Neural crest cell (in vitro differentiated cells): ENCODE measurements around the gene RWDD4. TPM values are rescaled to one million over a fixed set of nuclear protein-coding genes. Genes with fewer than 3 reads are reported as not detected.

Experiments used
- DNase-seq: peaks from one replicate; pipeline ENCODE4 v3.0.0; 2021; ENCODE audit warnings: low read depth, mixed read lengths, low spot score
- H3K27ac Mint-ChIP-seq: one replicate; pipeline ENCODE4 v1.8.0; 2021; ENCODE audit warnings: mild to moderate bottlenecking, mixed read lengths; ENCODE audit not compliant: unreplicated experiment
- H3K27me3 Mint-ChIP-seq: 2 replicates; pipeline ENCODE4 v1.8.0; 2021; ENCODE audit warnings: low read depth, mild to moderate bottlenecking, mixed read lengths
- H3K36me3 Mint-ChIP-seq: 2 replicates; pipeline ENCODE4 v1.8.0; 2021; ENCODE audit warnings: low read depth, mild to moderate bottlenecking, mixed read lengths
- H3K4me1 Mint-ChIP-seq: 2 replicates; pipeline ENCODE4 v1.8.0; 2021; ENCODE audit warnings: mixed read lengths
- H3K4me3 Mint-ChIP-seq: one replicate; pipeline ENCODE4 v1.8.0; 2021; ENCODE audit warnings: mild to moderate bottlenecking, mixed read lengths
- H3K9me3 Mint-ChIP-seq: 2 replicates; pipeline ENCODE4 v1.8.0; 2021; ENCODE audit warnings: mixed read lengths
- CTCF ChIP-seq: fragments of 200-600 bp; sonication (generic); conservative IDR thresholded peaks from 2 replicates; pipeline ENCODE4 v1.5.0; 2021; ENCODE audit warnings: antibody characterized with exemption, mild to moderate bottlenecking
- long read RNA-seq: library from polyadenylated mRNA; unstranded; transcript quantifications from one replicate; pipeline ENCODE4 v2.0.0, GENCODE V29; 2020
- total RNA-seq: library from RNA; stranded (reverse); gene quantifications from 2 replicates; pipeline ENCODE4 v1.2.1, GENCODE V29; 2021

The RWDD4 gene
- 17.4 and 23.4 TPM in 2 replicates for total RNA-seq
- long read RNA-seq, transcript RWDD4-202 (7 exons, 2,590 nt): major isoform, 40 of 59 reads
- long read RNA-seq, partial matches to known transcripts: 1 of 59 reads
- long read RNA-seq, other reads (novel, unspliced or antisense): 18 of 59 reads

GRCh38 chr4:183659029-183659871 is at the start of gene RWDD4, which contains the start of gene TRAPPC11:
Gene RWDD4, minus strand, starts transcription at chr4:183659185. Its CDS starts 233 bp downstream, at chr4:183658952.
Gene TRAPPC11, plus strand, starts transcription at chr4:183659293. Its CDS starts 4,575 bp downstream, at chr4:183663868.
- H3K9me3 Mint-ChIP-seq: no peaks in the 10 kb centered on the region
- H3K4me3 Mint-ChIP-seq: peak within 1 kb of the TSS; percentile 92
- peaks cover 4% of the 10 kb centered on the region for H3K36me3 Mint-ChIP-seq
- H3K27me3 Mint-ChIP-seq: no peaks in the 10 kb centered on the region
- DNase-seq: peak; percentile 94
- peaks cover 32% of the 10 kb centered on the region for H3K4me1 Mint-ChIP-seq
- H3K27ac Mint-ChIP-seq: peak within 1 kb of the TSS; percentile 94
- peak; percentile 36 for TF ChIP-seq CTCF

- Mint-ChIP-seq H3K27ac (no peak overlapping the region), H3K36me3 (peaks cover 45% of the 10 kb centered on the region), H3K4me3 (no peak overlapping the region), H3K9me3 (no peaks in the 10 kb centered on the region), H3K4me1 (no peaks in the 10 kb centered on the region), H3K27me3 (no peaks in the 10 kb centered on the region)
- TF ChIP-seq CTCF: no peak
- DNase-seq: no peak
Observed at GRCh38 chr4:183702492-183702891, 43.5 kb upstream of the RWDD4 start.

- no peak overlapping the region for H3K27ac Mint-ChIP-seq
- H3K36me3 Mint-ChIP-seq: peaks cover 39% of the 10 kb centered on the region
- no peak overlapping the region for H3K4me3 Mint-ChIP-seq
- no peak for TF ChIP-seq CTCF
- no peaks in the 10 kb centered on the region for H3K4me1 Mint-ChIP-seq
- DNase-seq: no peak
- H3K27me3 Mint-ChIP-seq: no peaks in the 10 kb centered on the region
- H3K9me3 Mint-ChIP-seq: no peaks in the 10 kb centered on the region
Observed at GRCh38 chr4:183700407-183700806, 41.4 kb upstream of the RWDD4 start.

- no peak for DNase-seq
- H3K36me3 Mint-ChIP-seq: peaks cover 37% of the 10 kb centered on the region
- no peaks in the 10 kb centered on the region for H3K27me3 Mint-ChIP-seq
- no peak overlapping the region for H3K27ac Mint-ChIP-seq
- TF ChIP-seq CTCF: no peak
- H3K9me3 Mint-ChIP-seq: no peaks in the 10 kb centered on the region
- H3K4me3 Mint-ChIP-seq: no peak overlapping the region
- no peaks in the 10 kb centered on the region for H3K4me1 Mint-ChIP-seq
Observed at GRCh38 chr4:183698909-183699308, 39.9 kb upstream of the RWDD4 start.

GRCh38 chr4:183691897-183692296 is 32.9 kb upstream of the RWDD4 start:
- H3K27me3 Mint-ChIP-seq: no peaks in the 10 kb centered on the region
- peaks cover 20% of the 10 kb centered on the region for H3K36me3 Mint-ChIP-seq
- no peak for DNase-seq
- no peak overlapping the region for H3K4me3 Mint-ChIP-seq
- H3K4me1 Mint-ChIP-seq: peaks cover 12% of the 10 kb centered on the region
- no peak for TF ChIP-seq CTCF
- no peaks in the 10 kb centered on the region for H3K9me3 Mint-ChIP-seq
- no peak overlapping the region for H3K27ac Mint-ChIP-seq
